SK-N-DZ (cell line): ENCODE measurements around the gene ANKFN1.

ENCODE experiments used
- DNase-seq: peaks from one replicate; pipeline ENCODE4 v3.0.0-alpha.2; 2015; ENCODE audit warnings: low spot score

The ANKFN1 gene

GRCh38 chr17:56499799-56500388 lies 346.6 kb downstream of the ANKFN1 start:
- peak; percentile 10 for DNase-seq

- no peak for DNase-seq
Measured at GRCh38 chr17:56502120-56502654, 348.9 kb downstream of the ANKFN1 start.

DNA sequence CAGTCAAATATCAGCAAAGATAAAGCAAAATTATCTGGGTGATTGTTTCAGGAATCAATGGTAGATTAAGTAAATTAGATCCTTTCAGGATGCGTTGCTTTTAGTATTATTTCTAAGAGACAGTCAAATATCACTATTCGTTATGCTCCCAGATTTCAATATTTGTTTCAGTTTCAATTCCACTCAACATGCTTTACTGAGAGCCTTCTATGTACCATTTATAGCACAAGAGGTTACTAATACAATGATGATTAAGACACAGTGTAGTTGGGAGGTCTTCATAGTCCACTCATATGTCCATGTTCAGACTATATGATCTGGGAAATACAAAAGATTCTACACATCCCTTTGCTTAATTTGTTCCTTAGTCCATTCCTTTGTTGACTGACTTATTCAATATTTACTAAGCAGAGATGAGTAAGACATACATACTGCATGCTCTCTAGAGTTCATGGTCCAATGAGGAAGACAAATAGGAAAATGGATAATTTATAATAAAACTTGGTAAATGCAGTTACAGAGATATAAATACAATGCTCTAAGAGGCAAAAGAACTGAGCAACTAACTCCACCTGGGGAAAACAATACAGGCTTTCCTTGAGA lies 352.0 kb downstream of the ANKFN1 start:
- no peak for DNase-seq

DNA sequence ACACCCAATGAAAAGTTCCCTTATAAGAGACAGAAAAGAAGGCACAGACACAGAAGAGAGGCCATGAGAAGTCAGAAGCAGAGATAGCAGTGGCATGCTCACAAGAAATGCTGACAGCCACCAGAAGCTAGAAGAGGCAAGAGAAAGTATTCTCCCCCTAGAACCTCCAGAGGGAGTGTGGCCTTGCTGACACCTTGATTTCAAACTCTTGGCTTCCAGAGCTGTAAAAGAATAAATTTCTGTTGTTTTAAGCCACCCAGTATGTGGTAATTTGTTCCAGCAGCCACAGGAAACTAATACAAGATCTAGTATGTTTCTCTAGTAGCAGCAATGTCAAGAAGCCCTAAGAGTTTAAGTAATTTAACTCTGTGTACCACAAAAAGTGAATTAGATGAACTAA lies 353.1 kb downstream of the ANKFN1 start:
- DNase-seq, result no peak

DNA sequence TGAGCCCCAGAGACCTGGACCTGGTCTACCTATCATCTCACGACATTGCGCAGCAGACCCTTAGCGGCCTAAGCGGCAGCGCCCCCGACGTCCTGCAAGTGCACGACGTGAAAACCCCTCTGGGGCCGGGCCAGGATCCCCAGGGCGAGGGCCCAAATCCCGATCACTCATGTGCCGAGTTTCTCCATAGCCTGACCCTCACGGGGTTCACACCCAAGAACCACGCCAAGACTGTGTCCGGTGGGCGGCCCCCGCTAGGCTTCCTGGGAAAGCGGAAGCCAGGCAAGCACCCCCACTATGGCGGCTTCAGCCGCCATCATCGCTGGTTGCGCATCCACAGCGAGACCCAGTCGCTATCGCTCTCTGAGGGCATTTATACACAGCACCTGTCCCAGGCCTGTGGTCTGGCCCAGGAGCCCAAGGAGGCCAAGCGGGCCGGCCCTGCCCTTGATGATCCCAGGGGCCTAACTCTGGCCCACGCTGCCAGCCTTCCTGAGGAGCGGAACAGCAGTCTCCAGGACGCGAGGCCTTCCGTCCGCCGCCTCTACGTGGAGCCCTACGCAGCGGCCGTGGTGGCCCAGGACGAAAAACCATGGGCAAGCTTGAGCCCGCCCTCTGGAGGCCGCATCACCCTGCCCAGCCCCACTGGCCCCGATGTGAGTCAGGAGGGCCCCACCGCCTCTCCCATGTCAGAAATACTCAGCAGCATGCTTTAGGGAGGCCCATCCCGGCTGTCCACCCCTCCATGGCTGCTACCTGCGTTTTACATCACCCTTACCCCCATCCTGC lies 357.5 kb downstream of the ANKFN1 start:
- DNase-seq, result no peak

- DNase-seq, result no peak
Measured at GRCh38 chr17:56514264-56514663, 361.0 kb downstream of the ANKFN1 start.

DNA sequence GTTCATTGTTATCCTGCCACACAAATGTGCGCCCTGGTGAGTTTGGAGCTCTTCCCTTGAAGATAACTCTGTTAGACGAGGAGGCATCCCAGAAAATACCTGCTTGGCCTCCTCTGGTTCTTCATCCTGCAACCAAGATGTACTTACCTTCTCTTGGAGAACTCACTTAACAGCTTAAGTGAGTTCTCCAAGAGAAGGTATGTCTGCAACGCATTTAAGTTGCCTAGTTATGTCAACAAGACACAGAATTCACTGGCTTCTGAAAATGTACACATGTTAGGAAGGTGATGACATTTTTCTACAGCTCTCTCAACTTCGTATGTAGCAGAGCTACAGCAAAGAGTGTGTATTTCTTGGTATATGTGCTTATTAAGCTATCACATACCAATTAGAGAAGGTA lies 361.6 kb downstream of the ANKFN1 start:
- DNase-seq, result no peak

DNA sequence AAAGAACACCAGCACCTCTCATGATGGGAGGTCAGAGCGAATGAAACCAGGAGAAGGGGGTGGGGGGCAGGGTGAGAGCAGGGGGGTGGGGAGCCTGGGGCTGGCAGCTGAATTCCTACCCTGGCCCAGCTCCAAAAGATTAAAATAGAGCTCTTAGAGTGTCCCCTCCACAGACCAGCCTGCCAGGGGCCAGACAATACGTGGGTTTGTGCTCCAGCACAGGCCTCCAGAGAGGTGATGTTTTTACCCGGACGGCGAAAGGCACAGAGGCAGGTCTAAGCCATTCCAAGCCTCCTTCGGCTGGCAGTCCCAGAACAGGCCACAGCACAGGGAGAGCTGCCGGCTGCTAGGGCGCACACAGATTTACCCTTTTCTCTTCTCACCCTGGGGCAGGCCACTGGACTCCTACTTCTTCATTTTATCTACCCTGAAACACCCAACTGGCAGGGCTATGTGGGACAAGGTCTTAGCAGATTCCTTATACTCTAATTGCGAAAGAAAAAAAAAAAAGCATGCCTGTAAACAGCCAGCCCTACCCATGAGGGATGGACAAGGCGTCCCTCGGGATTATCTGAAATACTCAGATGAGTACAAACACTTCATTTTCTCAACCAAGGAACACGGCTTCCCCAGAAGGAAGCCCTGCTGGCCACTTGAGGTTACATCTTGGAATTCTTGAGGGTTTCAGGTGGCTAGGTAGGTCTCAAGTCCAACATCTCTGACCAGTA lies 368.3 kb downstream of the ANKFN1 start:
- DNase-seq, result no peak

GRCh38 chr17:56523042-56523441 lies 369.8 kb downstream of the ANKFN1 start:
- no peak for DNase-seq

DNA sequence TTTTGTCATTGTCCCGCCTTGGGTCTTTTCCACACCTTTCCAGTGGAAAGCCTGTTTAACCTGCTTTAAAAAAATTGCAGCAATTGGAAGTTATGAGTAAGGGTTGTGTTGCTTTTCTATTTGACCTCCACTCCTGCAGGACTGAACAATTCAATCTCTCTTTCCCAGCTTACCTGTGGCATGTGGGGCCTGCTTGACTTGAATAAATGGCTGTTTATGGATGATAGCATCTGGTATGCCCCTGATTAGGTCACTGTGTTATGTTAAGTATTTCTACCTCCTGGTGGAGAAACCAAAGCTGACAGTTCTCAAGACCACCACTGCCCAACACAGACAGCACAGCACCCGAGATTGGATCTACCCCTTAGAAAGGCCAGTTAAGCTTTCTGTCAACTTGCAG lies 375.4 kb downstream of the ANKFN1 start:
- no peak for DNase-seq

GRCh38 chr17:56532926-56533325 lies 379.7 kb downstream of the ANKFN1 start:
- DNase-seq, result no peak

- DNase-seq, result no peak
Measured at GRCh38 chr17:56536766-56537165, 383.5 kb downstream of the ANKFN1 start.

DNA sequence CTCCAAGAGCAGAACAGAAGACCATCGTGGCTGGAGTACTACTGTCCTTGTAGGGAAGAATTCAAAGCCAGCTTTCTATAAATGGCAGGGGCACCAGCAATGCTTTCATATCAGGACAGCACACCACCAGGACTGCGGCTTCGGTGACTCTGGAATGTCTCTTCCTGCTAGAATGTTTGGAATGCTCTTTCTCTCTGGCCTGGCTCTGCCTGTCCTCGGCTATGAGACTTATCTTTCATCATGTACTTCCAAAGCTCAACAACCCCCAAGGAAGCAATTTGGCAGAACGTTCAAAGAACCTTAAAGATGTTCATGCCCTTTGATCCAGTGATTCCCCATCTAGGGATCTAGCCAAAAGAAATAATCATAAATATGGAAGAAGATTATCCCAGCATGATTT lies 387.6 kb downstream of the ANKFN1 start:
- DNase-seq, result no peak

- no peak for DNase-seq
Measured at GRCh38 chr17:56543280-56543679, 390.0 kb downstream of the ANKFN1 start.

DNA sequence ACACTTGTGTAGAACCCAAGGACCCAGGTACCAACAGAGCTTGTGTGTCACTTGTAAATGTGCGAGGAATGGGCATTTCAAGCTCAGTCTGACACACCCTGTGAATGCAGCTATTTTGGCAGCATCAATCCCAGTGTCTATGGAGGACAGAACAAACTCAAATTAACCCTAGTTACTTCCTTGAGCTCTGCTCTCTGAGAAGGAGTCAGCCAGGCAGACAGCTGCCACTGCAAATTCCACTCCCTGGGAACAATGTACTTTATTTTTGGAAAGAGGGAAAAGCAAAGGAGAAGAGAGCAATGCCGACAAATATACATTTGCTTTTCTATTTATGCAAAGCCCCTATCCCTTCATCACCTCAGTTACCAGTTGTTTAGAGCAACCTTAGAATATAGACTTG lies 391.8 kb downstream of the ANKFN1 start:
- no peak for DNase-seq

- no peak for DNase-seq
Measured at GRCh38 chr17:56545930-56546329, 392.7 kb downstream of the ANKFN1 start.

DNA sequence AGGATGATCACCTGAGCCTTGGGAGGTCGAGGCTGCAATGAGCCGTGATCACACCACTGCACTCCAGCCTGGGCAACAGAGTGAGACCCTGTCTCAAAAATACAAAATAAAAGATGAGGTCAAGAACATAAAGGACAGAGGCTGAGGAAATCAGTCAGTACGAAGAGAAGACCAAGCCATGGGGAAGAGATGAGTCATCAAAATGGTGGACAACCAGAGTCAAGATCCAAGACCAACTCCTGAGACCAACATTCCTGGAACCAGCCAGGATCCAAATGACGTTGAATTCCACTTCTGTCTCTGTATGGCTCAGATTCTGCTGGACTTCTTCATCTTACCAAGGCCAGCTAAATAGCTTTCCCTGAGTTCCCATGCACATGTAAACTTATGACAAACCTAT lies 395.4 kb downstream of the ANKFN1 start:
- DNase-seq, result no peak

- no peak for DNase-seq
Measured at GRCh38 chr17:56549501-56549900, 396.2 kb downstream of the ANKFN1 start.

DNA sequence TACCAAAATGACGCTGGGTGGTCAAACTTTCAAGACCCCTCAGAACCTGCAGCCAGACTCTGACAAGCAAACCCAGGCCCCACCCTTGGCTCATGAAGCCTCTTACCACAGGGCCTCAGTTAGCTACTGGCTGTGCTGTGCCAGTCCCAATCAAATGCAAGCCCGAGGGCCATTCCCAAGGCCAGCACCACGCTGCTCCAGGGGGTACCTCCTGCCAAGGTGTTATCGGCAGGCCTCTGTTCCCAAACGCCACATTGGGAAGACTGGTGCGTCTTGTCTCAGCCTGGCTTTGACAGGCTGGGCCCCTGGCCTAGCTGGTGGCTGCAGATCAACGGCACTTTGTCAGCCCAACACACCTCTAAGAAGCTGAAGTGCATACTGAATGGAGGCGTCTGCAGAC lies 404.4 kb downstream of the ANKFN1 start:
- DNase-seq, result no peak

DNA sequence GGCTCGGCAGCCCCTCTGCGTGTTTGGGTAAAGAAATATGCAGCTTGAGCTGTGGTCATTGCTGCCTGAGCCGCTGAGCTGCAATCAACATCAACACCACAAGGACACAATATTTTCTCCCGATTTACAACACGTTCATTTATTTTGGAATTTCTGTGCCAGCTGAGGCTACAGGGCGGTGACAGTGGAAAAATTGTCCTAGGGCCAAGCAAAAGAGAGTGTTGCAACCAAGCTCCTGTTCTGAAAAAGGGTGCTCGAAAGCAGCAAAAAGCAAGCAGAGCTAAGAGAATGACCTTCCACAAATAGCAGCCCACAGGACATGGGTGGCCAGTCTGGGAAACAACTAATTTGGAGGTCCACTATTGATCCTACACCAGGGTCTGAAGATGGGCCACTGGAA lies 404.8 kb downstream of the ANKFN1 start:
- no peak for DNase-seq
